NCI-H1930 (cell line): Measurements from ENCODE around the gene RIPOR2.
"Not testable (repeated sequence)": the region's sequence is repeated elsewhere in the genome, so short reads cannot be mapped to it uniquely, and the experiment has no call there.

Experiments used
- DNase-seq, 2 experiments: peaks; one replicate each; lab custom pipeline; 2025; lab: John Stamatoyannopoulos, UW

RIPOR2 gene

DNA sequence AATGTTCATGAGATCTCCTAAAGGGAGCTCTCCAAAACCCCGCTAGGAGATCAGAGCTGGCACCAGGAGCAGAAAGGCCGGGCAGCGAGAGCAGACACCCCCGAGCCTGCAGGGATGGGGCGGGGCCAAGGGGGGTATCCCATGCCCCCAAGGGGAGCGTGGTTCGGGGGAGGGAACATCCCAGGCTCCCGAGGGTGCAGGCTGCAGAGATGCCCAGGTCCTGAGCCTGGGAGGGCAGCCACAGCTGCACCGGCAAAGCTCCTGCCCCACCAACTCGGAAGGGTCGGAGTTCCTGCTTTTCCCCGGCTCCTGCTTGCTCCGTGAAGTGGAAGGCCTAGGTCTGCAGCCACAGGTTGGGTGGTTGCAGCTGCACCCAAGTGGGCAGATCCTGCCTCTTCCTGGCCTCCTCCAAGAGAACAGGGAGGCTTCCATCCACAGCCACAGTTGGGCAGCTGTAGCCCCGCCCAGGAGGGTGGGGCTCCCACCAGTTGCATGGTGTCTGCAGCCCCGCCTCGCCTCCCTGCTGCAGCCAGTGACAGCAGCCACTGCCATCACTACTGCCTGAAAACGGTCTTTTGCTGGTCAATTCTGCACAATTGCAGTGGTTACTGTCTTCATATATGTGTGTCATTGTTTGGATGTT, 174.4 kb downstream of the RIPOR2 start:
- no peak for DNase-seq

DNA sequence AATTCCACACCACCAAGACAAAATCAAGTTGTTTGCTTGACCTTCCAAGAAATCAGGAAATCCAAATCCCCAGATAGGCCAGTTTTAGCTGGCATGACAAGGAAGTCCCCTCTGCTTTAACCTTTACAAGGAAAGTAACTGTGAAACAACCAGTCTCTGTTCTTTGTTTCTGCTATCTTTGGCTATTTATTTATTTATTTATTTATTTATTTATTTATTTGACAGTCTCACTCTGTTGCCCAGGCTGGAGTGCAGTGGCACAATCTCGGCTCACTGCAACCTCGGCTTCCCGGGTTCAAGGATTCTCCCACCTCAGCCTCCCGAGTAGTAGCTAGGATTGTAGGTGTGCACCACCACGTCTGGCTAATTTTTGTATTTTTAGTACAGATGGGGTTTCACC, 175.6 kb downstream of the RIPOR2 start:
- DNase-seq: no peak

DNA sequence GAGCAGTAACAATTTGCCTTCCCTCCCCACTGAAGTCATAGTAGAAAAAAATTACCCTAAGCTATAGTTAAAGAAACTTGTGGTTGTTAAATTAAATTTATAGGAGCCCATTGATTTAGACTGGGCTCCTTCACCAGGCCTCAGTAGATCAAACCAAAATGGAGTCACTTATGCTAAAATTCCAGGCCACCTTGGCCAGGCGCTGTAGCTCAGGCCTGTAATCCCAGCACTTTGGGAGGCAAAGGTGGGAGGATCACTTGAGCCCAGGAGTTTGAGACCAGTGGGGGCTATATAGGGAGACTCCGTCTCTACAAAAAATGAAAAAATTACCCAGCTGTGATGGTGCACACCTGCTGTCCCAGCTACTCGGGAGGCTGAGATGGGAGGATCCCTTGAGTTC, 176.0 kb downstream of the RIPOR2 start:
- DNase-seq: no peak

DNA sequence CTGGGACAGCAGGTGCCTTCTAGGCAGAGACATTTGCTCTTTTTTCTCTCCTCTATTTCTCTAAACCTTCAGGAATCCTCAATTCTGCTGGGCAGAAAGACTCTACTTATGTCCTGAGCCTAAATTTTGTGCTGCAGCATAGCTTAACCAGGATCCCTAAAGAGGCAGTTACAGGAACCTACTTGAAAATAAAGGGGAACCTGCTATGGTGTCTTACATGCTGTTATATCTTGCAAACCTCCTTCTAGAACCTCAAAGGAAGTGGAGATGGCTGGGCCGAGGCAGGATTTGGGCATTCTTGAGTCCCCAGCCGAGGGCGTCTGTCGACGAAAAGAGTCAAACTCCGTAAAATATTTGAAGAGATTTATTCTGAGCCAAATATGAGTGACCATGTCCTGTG, 178.1 kb downstream of the RIPOR2 start:
- DNase-seq: no peak

DNA sequence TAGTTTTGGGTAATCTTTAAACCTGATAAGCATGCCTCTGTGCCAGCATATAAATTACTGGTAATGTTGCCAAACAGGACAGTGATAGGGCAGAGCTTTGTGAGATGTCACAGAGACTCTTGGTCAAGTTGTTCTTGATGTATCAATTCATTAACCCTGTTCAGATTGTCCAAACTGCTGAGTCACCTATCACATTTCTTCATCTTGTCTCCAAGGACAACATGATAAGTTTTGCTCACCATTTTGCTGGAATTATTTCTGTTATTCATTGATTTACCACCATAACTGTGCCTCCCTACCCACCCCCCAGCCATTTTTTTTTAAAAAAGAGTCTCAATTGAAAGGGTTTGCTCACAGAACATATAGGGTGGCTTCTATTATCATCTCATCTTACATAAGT, 180.5 kb downstream of the RIPOR2 start:
- no peak for DNase-seq

DNA sequence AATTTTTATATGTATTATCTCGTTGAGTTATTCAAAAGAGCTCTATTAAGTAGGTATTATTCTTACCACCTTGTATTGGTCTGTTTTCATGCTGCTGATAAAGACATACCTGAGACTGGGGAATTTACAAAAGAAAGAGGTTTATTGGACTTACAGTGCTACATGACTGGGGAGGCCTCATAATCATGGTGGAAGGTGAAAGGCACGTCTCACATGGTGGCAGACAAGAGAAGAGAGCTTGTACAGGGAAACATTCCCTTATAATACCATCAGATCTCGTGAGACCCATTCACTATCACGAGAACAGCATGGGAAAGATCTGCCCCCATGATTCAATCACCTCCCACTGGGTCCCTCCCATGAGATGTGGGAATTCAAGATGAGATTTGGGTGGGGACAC, 181.4 kb downstream of the RIPOR2 start:
- not testable (repeated sequence) for DNase-seq
